Measurements from ENCODE around the gene TRIL. TPM values are rescaled to one million over a fixed set of nuclear protein-coding genes. Genes with fewer than 3 reads are reported as not detected.

TRIL gene
- polyA plus RNA-seq, 1 donor from 2014 or later = 1.4 TPM

DNA sequence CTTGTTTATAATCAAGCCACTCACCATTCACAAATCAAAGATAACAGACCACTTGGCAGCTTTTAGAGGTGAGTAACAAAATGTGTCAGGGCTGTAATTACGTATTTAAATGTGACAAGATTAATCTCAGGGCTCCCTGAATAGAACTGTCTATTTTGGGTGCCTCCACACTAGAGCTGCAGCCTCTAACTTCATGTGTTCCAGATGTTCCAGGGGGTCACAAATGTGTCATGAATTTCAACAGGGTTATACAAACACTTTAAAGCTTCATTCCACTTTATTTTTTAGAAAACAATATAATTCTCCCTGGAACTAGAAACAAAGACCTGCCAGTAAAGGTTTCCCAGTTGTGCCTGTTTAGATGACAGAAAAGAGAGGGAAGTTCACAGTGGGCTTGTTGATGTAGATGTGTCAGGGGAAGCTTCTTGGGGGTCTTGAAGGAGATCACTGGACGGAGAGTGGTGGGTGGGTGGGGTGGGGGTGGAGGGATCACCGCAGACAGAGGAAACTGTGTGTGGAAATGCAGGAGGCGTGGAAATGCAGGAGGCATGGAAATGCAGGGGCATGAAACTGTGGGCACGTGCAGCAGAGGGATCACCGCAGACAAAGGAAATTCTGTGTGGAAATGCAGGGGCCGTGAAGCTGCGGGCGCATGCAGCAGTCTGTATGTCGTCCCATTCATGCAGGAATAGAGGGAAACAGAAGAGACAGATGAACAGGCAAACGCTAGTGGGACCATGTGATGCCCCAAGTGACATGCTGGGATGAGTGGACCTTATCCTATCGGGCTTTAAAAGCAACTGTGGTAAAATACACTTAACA, 42.0 kb upstream of the TRIL start:
- no peaks in the 10 kb centered on the region for H4K20me1 ChIP-seq (ENCODE audit: insufficient read depth)
- no peaks in the 10 kb centered on the region for H3K27me3 ChIP-seq (ENCODE audit: insufficient read depth, low read depth, low read length)
- H3K79me2 ChIP-seq (replicated peaks; ENCODE audit: insufficient read depth, low read length) = no peaks in the 10 kb centered on the region
- H3K9me2 ChIP-seq (ENCODE audit: insufficient read depth, low read length) = no peaks in the 10 kb centered on the region
- no peak overlapping the region for H3K27ac ChIP-seq (ENCODE audit: low read length)
- H3K4me2 ChIP-seq (ENCODE audit: low read length) = no peak overlapping the region
- H3F3A ChIP-seq (ENCODE audit: insufficient read depth, low read length, poor library complexity, severe bottlenecking) = no peaks in the 10 kb centered on the region
- no peak overlapping the region for H3K4me3 ChIP-seq (ENCODE audit: low read length)
- H3K9ac ChIP-seq (ENCODE audit: low read length) = no peak overlapping the region
- TF ChIP-seq, protein P1, sequence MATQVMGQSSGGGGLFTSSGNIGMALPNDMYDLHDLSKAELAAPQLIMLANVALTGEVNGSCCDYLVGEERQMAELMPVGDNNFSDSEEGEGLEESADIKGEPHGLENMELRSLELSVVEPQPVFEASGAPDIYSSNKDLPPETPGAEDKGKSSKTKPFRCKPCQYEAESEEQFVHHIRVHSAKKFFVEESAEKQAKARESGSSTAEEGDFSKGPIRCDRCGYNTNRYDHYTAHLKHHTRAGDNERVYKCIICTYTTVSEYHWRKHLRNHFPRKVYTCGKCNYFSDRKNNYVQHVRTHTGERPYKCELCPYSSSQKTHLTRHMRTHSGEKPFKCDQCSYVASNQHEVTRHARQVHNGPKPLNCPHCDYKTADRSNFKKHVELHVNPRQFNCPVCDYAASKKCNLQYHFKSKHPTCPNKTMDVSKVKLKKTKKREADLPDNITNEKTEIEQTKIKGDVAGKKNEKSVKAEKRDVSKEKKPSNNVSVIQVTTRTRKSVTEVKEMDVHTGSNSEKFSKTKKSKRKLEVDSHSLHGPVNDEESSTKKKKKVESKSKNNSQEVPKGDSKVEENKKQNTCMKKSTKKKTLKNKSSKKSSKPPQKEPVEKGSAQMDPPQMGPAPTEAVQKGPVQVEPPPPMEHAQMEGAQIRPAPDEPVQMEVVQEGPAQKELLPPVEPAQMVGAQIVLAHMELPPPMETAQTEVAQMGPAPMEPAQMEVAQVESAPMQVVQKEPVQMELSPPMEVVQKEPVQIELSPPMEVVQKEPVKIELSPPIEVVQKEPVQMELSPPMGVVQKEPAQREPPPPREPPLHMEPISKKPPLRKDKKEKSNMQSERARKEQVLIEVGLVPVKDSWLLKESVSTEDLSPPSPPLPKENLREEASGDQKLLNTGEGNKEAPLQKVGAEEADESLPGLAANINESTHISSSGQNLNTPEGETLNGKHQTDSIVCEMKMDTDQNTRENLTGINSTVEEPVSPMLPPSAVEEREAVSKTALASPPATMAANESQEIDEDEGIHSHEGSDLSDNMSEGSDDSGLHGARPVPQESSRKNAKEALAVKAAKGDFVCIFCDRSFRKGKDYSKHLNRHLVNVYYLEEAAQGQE (IDR thresholded peaks at IDR 0.05; ENCODE audit: borderline replicate concordance) = no peak
- TF ChIP-seq POLR2AphosphoS5 (IDR thresholded peaks at IDR 0.05) = no peak
- no peak for TF ChIP-seq TAF1 (IDR thresholded peaks at IDR 0.05; ENCODE audit: low read depth)
- TF ChIP-seq EZH2 (IDR thresholded peaks at IDR 0.05; ENCODE audit: borderline replicate concordance, insufficient read depth, low read length, poor library complexity, severe bottlenecking) = no peak
- no peak for TF ChIP-seq EP300 (conservative IDR thresholded peaks at IDR 0.05; ENCODE audit: poor library complexity, severe bottlenecking)
- no peaks in the 10 kb centered on the region for H3K36me3 ChIP-seq (ENCODE audit: insufficient read depth, low read length)
- H2AFZ ChIP-seq (ENCODE audit: low read depth, low read length) = no peak overlapping the region
- H3K9me3 ChIP-seq (ENCODE audit: low read length) = no peaks in the 10 kb centered on the region

DNA sequence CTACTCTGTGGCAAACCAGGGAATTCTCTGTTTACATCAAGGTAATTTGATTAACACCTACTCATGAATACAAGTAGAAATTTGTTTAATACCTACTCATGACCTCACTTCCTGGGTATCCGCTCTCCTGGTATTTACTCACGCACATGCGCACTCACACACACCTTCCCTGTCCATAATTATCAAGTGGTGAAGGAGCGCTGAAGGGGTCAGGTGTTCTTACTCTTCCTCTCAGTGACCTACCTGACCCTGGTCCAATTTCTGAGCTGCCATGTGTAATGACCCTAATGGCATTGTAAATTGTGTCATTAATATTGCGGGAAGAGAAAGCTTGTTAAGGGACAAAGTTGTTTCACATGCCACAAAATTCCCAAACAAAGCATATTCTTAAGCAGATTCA, 41.3 kb upstream of the TRIL start:
- H2AFZ ChIP-seq (ENCODE audit: low read depth, low read length) = no peak overlapping the region
- H3K27ac ChIP-seq (ENCODE audit: low read length) = no peak overlapping the region
- H3K27me3 ChIP-seq (ENCODE audit: insufficient read depth, low read depth, low read length) = no peaks in the 10 kb centered on the region
- H4K20me1 ChIP-seq (ENCODE audit: insufficient read depth) = no peaks in the 10 kb centered on the region
- no peak overlapping the region for H3K4me3 ChIP-seq (ENCODE audit: low read length)
- H3K36me3 ChIP-seq (ENCODE audit: insufficient read depth, low read length) = no peaks in the 10 kb centered on the region
- no peak overlapping the region for H3K4me2 ChIP-seq (ENCODE audit: low read length)
- H3K79me2 ChIP-seq (replicated peaks; ENCODE audit: insufficient read depth, low read length) = no peaks in the 10 kb centered on the region
- no peaks in the 10 kb centered on the region for H3F3A ChIP-seq (ENCODE audit: insufficient read depth, low read length, poor library complexity, severe bottlenecking)
- H3K9me2 ChIP-seq (ENCODE audit: insufficient read depth, low read length) = no peaks in the 10 kb centered on the region
- no peak overlapping the region for H3K9ac ChIP-seq (ENCODE audit: low read length)
- no peaks in the 10 kb centered on the region for H3K9me3 ChIP-seq (ENCODE audit: low read length)
- no peak for TF ChIP-seq MXI1 (conservative IDR thresholded peaks at IDR 0.05; ENCODE audit: poor library complexity, severe bottlenecking)
- no peak for TF ChIP-seq CTCF (IDR thresholded peaks at IDR 0.05; ENCODE audit: poor library complexity, severe bottlenecking)
- TF ChIP-seq, protein P1 (IDR thresholded peaks at IDR 0.05; ENCODE audit: borderline replicate concordance) = no peak
- no peak for TF ChIP-seq TAF1 (IDR thresholded peaks at IDR 0.05; ENCODE audit: low read depth)
- TF ChIP-seq SMC3 (conservative IDR thresholded peaks at IDR 0.05; ENCODE audit: poor library complexity) = no peak
- TF ChIP-seq EP300 (conservative IDR thresholded peaks at IDR 0.05; ENCODE audit: poor library complexity, severe bottlenecking) = no peak
- no peak for TF ChIP-seq POLR2AphosphoS5 (IDR thresholded peaks at IDR 0.05)
- no peak for TF ChIP-seq RAD21 (conservative IDR thresholded peaks at IDR 0.05)
- TF ChIP-seq EZH2 (IDR thresholded peaks at IDR 0.05; ENCODE audit: borderline replicate concordance, insufficient read depth, low read length, poor library complexity, severe bottlenecking) = no peak

Data from neural cell (in vitro differentiated cells).